Uterus (tissue), 4 donors: ENCODE data around the gene ASCC2. TPM values are rescaled to one million over a fixed set of nuclear protein-coding genes. Genes with fewer than 3 reads are reported as not detected.
"Not testable (repeated sequence)": the region's sequence is repeated elsewhere in the genome, so short reads cannot be mapped to it uniquely, and the experiment has no call there.

Experiments
- DNase-seq, 2 donors: peaks; one replicate each; pipeline ENCODE4 v3.0.0-alpha.2; 2019 to 2020
- H3K27ac ChIP-seq, 2 donors: fragments of 200-600 bp; sonication (generic); 1 replicate in 1 of 2; 2 replicates in 1 of 2; pipeline ENCODE4 v1.5.1; 2016 to 2018
- H3K27me3 ChIP-seq, 2 donors: fragments of 200-600 bp; sonication (generic); one replicate each; pipeline ENCODE4 v1.5.1; 2018 to 2019; ENCODE audit warnings: control low read depth in 1 of 2
- H3K36me3 ChIP-seq, 2 donors: fragments of 200-600 bp; sonication (generic); one replicate each; pipeline ENCODE4 v1.5.1; 2019; ENCODE audit warnings: control low read depth in 1 of 2
- H3K4me1 ChIP-seq, 2 donors: fragments of 200-600 bp; sonication (generic); one replicate each; pipeline ENCODE4 v1.5.1; 2018 to 2019; ENCODE audit warnings: control low read depth in 1 of 2
- H3K4me3 ChIP-seq, 2 donors: fragments of 200-600 bp; sonication (generic); 1 replicate in 1 of 2; 2 replicates in 1 of 2; pipeline ENCODE4 v1.5.1; 2018 to 2019; ENCODE audit warnings: mild to moderate bottlenecking in 1 of 2
- H3K9me3 ChIP-seq, 2 donors: fragments of 200-600 bp; sonication (generic); one replicate each; pipeline ENCODE4 v1.5.1; 2019; ENCODE audit warnings: control low read depth in 1 of 2
- CTCF ChIP-seq, 4 experiments: fragments of 200-600 bp in 2 of 4; fragments of 450-650 bp in 2 of 4; sonication (generic) in 2 of 4; IDR thresholded peaks; one replicate each; pipeline ENCODE4 v1.5.1; 2016 to 2019; ENCODE audit warnings: antibody characterized with exemption in 4 of 4, mild to moderate bottlenecking in 2 of 4, moderate library complexity in 1 of 4
- POLR2A ChIP-seq, 2 donors: fragments of 450-650 bp; IDR thresholded peaks; one replicate each; pipeline ENCODE4 v1.6.1; 2016; ENCODE audit warnings: antibody characterized with exemption in 2 of 2, mild to moderate bottlenecking in 1 of 2, moderate library complexity in 1 of 2
- intact Hi-C: fragments of 100-400 bp; cut with DNase I; formaldehyde crosslinking; loops from one replicate; pipeline ENCODE4 v1.15.1; 2023; ENCODE audit warnings: low total_unique reads
- total RNA-seq, 4 donors: library from RNA; depleted of rRNA in 3 of 4; stranded (reverse); fragments of >200 nt in 3 of 4; gene quantifications; one replicate each; pipeline versions ENCODE4 v1.1.0 to v1.2.4, GENCODE V29; 2014 to 2023
- donor health status: DM: yes; HTN: yes; CAD: no.

ASCC2 gene
- total RNA-seq, 4 donors from 2014 or later: 14.9 to 47.1 (median 24.3) TPM

GRCh38 chr22:29867260-29867659, 29.2 kb upstream of the ASCC2 start:
- intact Hi-C loops: no loop called here
- Histone ChIP-seq H3K4me3 (no peak overlapping the region), H3K36me3 (no peaks in the 10 kb centered on the region), H3K4me1 (no peaks in the 10 kb centered on the region), H3K27me3 (no peaks in the 10 kb centered on the region), H3K9me3 (no peaks in the 10 kb centered on the region), H3K27ac (no peak overlapping the region)
- TF ChIP-seq POLR2A (IDR thresholded peaks at IDR 0.05): no peak
- TF ChIP-seq CTCF (IDR thresholded peaks at IDR 0.05): no peak
- DNase-seq: no peak

DNA sequence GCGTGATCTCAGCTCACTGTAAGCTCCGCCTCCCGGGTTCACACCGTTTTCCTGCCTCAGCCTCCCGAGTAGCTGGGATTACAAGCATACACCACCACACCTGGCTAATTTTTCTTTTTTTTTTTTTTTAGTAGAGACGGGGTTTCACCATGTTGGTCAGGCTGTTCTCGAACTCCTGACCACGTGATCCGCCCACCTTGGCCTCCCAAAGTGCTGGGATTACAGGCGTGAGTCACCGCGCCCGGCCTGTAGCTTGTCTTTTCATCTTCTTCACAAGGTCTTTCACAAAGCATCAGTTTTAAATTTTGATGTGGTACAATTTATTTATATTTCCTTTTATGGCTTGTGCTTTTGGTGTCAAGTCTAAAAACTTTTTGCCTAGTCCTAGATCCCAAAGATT, 27.5 kb upstream of the ASCC2 start:
- H3K9me3 ChIP-seq, DNase-seq, intact Hi-C loops, H3K27me3 ChIP-seq, H3K4me1 ChIP-seq, H3K36me3 ChIP-seq, H3K27ac ChIP-seq, H3K4me3 ChIP-seq: not testable (repeated sequence)

DNA sequence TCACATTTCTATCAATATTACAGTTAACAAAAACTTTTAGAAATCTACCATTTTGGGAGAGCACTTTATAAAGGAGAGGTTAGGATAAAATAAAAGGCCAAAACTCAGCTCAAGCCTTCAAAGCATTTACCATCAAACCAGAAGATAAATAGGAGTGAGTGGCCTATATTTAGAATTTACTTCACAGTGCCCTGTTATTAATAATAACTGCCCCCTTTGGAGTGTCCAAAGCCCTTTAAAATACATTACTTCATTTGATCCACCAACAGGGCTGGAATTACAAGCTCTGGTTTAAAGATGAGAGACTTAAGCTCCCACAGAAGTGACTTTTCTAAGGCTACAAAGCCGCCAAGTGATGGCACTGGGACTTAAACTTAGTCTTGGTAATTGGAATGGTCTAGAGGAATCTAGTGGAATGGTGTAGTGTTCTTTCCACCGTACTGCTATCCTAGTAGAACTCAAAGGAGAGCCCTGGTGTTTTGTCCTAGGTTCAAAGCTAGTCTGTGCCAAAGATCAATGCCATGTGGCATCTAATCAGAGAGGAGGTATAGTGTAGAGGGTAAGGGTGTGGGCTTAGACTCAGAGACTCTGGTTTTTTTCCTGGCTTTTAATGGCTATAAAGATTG, 23.7 kb upstream of the ASCC2 start:
- DNase-seq: no peak
- TF ChIP-seq CTCF (IDR thresholded peaks at IDR 0.05) (no peak), POLR2A (IDR thresholded peaks at IDR 0.05) (no peak)
- no peak overlapping the region for H3K27ac ChIP-seq
- H3K9me3 ChIP-seq: no peaks in the 10 kb centered on the region
- H3K27me3 ChIP-seq: no peaks in the 10 kb centered on the region
- intact Hi-C loops: no loop called here
- H3K4me1 ChIP-seq: no peaks in the 10 kb centered on the region
- H3K36me3 ChIP-seq: no peaks in the 10 kb centered on the region
- H3K4me3 ChIP-seq: no peak overlapping the region

DNA sequence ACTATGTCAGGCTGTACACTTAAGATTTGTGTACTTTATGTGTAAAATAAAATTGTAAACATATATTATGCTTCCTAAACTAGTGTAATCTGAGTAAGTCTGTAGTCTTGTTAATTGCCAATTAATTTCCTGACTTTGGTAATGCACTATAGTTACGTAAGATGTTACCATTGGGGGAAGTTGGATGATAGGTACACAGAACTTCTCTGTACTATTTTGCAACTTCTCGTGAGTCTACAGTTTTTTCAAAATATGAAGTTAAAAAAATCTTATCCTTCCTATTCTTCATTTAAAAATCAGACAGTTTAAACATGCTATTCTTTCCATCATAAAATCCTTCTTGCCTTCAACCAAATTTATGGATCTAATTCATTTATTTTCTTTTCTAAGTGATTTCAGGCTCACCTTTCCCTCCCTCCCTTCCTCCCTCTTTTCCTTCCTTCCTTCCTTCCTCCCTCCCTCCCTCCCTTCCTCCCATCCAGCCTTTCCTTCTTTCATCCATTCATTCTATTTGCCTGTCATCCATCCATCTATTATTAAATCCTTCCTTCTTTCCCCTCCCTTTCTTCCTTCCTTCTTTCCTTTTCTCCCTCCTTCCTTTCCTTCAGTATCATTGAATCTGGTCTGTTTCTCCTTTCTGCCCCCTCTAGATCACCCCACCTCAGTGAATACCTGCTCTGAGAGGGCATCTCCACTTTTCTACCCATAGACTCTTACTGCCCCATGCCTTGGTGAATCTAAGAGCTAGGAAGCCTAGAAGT, 22.1 kb upstream of the ASCC2 start:
- no peaks in the 10 kb centered on the region for H3K36me3 ChIP-seq
- no peak overlapping the region for H3K4me3 ChIP-seq
- H3K9me3 ChIP-seq: no peaks in the 10 kb centered on the region
- TF ChIP-seq POLR2A (IDR thresholded peaks at IDR 0.05) (no peak), CTCF (IDR thresholded peaks at IDR 0.05) (no peak)
- intact Hi-C loops: no loop called here
- H3K4me1 ChIP-seq: no peaks in the 10 kb centered on the region
- DNase-seq: no peak
- H3K27ac ChIP-seq: no peak overlapping the region
- H3K27me3 ChIP-seq: no peaks in the 10 kb centered on the region

DNA sequence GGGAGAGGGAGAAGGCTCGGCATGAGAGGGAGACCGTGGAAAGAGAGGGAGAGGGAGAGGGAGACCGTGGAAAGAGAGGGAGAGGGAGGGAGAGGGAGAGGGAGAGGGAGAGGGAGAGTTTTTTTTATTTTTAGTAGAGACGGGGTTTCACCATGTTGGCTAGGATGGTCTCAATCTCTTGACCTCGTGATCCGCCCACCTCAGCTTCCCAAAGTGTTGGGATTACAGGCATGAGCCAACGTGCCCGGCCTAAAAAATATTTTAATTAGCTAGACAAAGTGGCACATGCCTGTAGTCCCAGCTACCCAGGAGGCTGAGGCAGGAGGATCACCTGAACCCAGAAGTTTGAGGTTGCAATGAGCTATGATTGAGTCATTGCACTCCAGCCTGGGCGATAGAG, 21.0 kb upstream of the ASCC2 start:
- H3K27ac ChIP-seq, intact Hi-C loops: not testable (repeated sequence)

GRCh38 chr22:29856496-29856895, 18.4 kb upstream of the ASCC2 start:
- TF ChIP-seq POLR2A (IDR thresholded peaks at IDR 0.05) (no peak), CTCF (IDR thresholded peaks at IDR 0.05) (no peak)
- H3K9me3 ChIP-seq: no peaks in the 10 kb centered on the region
- DNase-seq: no peak
- intact Hi-C loops: no loop called here
- H3K27ac ChIP-seq: no peak overlapping the region
- no peak overlapping the region for H3K4me3 ChIP-seq
- H3K4me1 ChIP-seq: no peaks in the 10 kb centered on the region
- no peaks in the 10 kb centered on the region for H3K36me3 ChIP-seq
- H3K27me3 ChIP-seq: no peaks in the 10 kb centered on the region

More for the DNA sequence above, 21.0 kb upstream of the ASCC2 start:
- not testable (repeated sequence) for H3K9me3 ChIP-seq, H3K27me3 ChIP-seq, H3K36me3 ChIP-seq, DNase-seq, H3K4me3 ChIP-seq, H3K4me1 ChIP-seq
